HG03045 (cell line): Measurements from ENCODE around the gene CCDC167.

Experiments used
- ATAC-seq: cut with Tn5 transposase; IDR thresholded peaks from one replicate; pipeline ENCODE4 v1.9.1; 2021; ENCODE audit warnings: mild to moderate bottlenecking, moderate library complexity; ENCODE audit not compliant: unreplicated experiment

CCDC167 gene

GRCh38 chr6:37499433-37500293 lies at the start of gene CCDC167:
CCDC167 (minus strand) TSS chr6:37499893; CDS start chr6:37499863, 30 bp downstream.
- peak; percentile 85 for ATAC-seq

DNA sequence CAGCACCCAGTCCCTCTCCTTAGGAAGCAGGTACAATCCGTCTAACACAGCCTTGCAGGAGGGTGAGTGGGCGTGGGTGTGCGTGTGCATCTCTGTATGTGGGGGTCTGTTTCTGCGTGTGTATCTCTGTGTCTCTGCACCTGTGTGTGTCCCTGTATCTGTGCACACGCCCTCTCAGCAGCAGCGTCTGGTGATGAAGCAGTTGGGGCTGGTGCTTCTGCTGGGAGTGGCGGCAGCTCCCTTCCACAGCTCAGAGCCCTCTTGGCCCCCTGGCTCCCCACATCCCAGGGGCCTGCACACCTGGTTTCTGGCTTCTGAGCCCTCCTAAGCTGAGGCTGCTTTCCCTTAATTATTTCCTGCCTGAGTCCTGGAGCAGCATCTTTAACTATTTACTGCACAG lies 49.5 kb upstream of the CCDC167 start:
- ATAC-seq = no peak

- no peak for ATAC-seq
Observed at GRCh38 chr6:37548067-37548674, 48.5 kb upstream of the CCDC167 start.

- ATAC-seq = no peak
Observed at GRCh38 chr6:37547564-37548061, 47.9 kb upstream of the CCDC167 start.

DNA sequence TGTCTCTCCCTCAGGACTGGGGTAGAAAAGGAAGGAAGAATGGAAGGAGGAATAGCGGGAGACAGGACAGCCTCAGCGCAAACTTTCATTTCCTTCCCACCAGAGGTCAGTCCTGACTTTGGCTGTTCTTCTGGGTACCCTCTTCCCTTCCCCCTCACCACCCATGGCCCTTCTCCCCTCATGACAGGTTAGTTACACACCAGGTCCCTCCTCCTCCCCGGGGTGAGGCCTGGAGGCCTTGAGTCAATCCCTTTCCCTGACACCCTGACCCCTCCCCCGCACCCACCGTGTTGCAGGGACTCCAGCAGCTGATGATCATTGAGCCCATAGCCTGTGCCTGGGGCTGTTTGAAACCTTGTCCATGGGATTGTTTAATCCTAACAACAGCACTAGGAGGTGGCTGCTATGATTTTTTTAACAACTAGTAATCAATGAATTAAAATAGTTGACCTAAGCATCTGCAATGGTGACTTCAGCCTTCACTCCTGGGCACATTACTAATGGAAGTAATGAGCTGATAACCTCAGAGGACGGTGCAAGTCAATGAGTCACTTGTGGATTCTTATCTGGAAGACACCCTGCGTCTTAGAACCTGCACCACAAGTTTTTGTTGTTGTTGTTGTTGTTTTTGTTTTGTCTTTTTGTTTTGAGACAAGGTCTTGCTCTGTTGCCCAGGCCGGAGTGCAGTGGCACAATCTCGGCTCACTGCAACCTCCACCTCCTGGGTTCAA lies 46.6 kb upstream of the CCDC167 start:
- no peak for ATAC-seq

- no peak for ATAC-seq
Observed at GRCh38 chr6:37544530-37544929, 44.8 kb upstream of the CCDC167 start.

- no peak for ATAC-seq
Observed at GRCh38 chr6:37543361-37543760, 43.7 kb upstream of the CCDC167 start.

GRCh38 chr6:37541346-37541745 lies 41.7 kb upstream of the CCDC167 start:
- ATAC-seq = no peak

- no peak for ATAC-seq
Observed at GRCh38 chr6:37540390-37540789, 40.7 kb upstream of the CCDC167 start.

DNA sequence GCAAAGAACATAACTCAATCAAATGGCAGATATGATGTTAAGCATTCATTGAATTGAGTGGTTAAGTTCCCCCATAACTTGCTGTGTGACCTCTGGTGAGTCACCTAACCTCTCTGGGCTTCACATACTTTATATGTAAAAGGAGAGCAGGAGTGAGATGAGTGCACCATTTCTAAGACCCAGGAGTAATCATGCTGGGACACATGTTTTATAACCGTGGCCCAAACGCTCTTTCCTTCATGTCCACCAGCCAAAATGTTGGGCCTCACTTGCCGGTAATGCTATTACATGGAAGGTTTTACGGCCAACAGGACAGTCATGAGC lies 40.3 kb upstream of the CCDC167 start:
- no peak for ATAC-seq

DNA sequence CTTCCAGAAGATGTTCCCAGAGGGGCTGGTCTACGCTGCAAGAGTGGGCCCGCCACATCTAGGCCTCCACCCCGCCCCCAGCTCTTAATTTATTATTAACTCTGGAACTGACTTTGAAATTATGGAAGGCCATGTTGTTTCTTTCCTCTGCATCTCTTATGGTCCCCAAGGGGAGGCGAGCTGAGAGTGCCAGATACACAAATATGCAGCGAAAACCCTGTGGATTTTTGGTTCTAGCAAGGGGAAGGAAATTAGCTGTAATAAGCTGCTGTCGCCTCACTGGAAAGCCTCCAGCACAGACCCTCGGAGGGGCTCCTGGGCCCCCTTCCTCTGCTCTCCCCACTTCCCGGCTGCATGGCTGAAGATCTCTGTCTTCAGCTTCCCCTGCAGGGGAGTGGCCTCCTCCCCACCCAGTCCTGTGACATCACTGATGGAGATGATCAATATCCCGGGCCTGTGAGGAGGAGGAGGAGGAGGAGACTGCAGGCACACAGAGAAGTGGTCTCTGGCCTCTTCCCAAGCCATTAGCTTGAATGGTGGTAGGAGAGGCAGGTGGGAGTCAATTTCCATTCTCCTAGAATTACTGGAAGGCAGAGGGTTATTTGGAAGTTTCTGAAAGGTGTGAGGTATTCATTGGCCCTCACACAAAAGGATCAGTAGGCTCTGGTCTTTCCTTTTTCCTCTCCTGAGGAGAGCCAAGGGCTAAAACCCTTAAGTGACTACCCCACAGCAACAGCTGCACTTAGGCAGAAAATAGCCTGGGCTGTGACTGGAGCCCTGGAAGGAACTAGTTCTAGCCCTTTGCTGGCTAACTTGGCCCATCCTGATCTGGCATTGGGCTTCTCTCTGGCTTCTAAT lies 39.7 kb upstream of the CCDC167 start:
- no peak for ATAC-seq

DNA sequence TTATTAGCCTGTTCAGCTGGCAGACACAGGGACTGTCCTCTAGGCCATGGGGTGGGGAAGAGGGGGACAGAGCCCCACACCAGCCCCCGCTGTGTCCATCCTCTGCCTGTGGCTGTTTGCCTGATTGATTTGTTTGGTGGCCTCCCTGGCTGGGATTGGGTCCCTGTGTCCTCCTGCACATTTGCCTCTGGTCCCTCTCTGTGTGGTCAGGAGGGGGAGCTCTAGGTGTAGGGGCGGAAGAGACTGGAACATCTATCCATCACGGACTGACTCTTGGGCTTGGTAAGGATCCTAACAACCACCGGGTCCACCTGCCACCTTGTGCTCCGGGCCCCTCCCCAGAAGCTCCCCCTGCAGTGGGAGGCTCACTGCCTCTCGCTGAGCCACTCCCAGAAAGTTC lies 38.4 kb upstream of the CCDC167 start:
- no peak for ATAC-seq

GRCh38 chr6:37537548-37537947 lies 37.9 kb upstream of the CCDC167 start:
- no peak for ATAC-seq

- ATAC-seq = no peak
Observed at GRCh38 chr6:37536491-37537190, 36.9 kb upstream of the CCDC167 start.

DNA sequence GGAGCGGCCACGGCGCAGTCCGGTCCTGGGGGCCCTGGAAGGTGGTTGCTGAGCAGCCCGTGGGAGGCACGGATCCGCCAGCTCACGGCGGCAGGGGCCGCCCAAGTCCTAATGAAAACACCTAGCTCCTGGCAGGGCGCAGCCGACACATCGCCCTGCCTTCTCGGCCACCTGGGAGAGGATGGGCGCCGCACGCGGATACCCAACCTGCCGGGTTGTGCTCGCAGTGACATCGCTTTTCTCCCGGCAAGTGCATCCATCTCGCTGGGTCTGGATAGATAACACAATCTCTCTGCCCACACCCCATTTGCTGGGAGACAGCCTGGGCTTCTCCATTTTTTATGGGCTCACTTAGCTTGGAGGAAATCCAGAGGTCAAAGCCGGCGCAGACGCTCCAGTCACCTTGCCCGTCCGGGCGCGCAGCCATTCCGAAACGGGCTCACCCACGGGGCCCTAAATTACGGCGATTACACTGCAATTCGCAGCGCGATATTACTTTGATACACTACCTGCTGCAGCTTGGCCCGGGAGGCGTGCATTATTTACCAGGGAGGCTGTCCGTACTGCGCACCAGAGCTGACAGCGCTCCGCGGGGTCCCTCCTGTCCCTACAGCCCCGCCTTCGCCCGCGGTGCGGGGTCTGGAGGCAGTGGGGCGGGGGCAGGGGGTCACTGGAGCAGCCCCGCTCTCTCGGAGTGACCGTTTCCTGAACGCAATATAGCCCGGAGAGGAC lies 36.2 kb upstream of the CCDC167 start:
- ATAC-seq = peak; percentile 60

DNA sequence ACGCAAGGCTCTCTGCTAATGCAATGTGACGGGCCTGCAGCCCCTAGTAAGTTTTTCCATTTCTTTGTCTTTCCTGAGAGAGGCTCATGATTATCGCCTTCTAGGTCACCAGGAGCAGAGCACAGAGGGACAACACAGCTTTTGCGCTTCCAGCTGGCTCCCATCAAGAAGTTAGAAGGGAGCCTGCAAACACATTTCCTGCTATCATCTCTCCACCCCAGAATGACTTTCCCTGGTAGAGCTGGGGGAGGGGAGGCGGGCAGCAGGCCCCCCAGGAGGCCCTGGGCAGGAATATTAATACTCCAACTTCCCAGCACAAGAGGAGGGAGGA lies 35.7 kb upstream of the CCDC167 start:
- ATAC-seq = no peak

- no peak for ATAC-seq
Observed at GRCh38 chr6:37534893-37535292, 35.2 kb upstream of the CCDC167 start.

DNA sequence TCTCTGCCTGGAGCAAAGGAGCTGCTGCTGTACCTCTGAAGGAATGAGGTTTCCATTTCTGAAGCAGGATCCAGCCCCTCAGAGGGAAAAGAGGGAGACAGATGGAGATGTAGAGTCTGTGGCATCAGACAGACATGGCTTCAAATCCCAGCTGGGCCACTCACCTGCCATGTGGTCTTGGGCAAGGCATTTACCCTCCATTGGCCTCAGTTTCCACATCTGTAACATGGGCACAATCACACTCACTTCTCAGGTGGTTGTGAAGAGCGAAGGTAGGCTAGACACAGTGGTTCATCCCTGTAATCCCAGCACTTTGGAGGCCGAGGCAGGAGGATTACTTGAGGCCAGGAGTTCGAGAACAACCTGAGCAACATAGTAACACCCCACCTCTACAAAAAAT lies 32.4 kb upstream of the CCDC167 start:
- no peak for ATAC-seq

DNA sequence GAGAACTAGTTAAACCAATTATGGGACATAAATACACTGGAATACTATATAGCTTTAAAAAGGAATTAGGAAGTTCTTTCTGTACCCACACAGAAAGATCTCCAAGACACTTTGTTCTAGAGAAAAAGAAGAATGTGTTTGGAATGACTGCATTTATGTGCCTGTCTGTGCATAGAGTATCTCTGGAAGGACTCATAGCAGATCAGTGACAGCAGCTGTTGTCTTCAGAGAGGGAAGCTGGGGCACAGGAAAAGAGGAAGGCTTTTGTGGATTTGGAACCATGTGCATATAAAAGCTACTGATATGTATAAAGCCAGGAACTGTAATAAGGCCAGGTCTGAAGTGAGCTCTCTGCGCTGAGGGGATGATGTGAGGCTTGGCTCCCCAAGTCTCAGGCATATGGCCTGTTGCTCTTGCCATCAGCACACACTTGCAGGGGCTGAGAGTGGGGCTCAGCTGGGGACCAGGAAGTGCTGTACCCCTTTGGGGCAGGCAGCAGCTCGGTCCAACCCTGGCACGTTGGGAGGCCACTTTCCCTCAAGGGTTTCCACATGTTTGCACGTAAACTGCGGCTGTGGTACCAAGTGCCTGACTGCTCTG lies 31.8 kb upstream of the CCDC167 start:
- no peak for ATAC-seq
